Activated CD8-positive, alpha-beta T cell treated with anti-CD3 and anti-CD28 coated beads for 36 hours (primary cell): ENCODE results near the gene SERBP1. TPM values are rescaled to one million over a fixed set of nuclear protein-coding genes. Genes with fewer than 3 reads are reported as not detected.

Experiments used
- ATAC-seq: fragments of 200-7000 bp; cut with Tn5 transposase; one replicate; pipeline ENCODE4 v1.10.0; 2021; ENCODE audit warnings: mild to moderate bottlenecking, moderate library complexity
- CTCF ChIA-PET: fragments of 350-600 bp; sonication (Branson Sonifier 250); formaldehyde crosslinking; loops from one replicate; lab custom pipeline; 2021; ENCODE audit warnings: antibody characterized with exemption; lab: Charles Lee
- POLR2A ChIA-PET: fragments of 350-600 bp; sonication (Branson Sonifier 250); formaldehyde crosslinking; loops from one replicate; lab custom pipeline; 2021; ENCODE audit warnings: antibody characterized with exemption; lab: Charles Lee
- DNase-seq: peaks from one replicate; pipeline ENCODE4 v3.0.0-alpha.2; 2020
- H3K27ac Mint-ChIP-seq: one replicate; pipeline ENCODE4 v1.8.0; 2021; ENCODE audit warnings: mild to moderate bottlenecking, mixed read lengths
- H3K27me3 Mint-ChIP-seq: one replicate; pipeline ENCODE4 v1.8.0; 2021; ENCODE audit warnings: mixed read lengths
- H3K36me3 Mint-ChIP-seq: one replicate; pipeline ENCODE4 v1.8.0; 2021; ENCODE audit warnings: low read depth, mixed read lengths
- H3K4me1 Mint-ChIP-seq: one replicate; pipeline ENCODE4 v1.8.0; 2021; ENCODE audit warnings: low read depth, mixed read lengths
- H3K4me3 Mint-ChIP-seq: one replicate; pipeline ENCODE4 v1.8.0; 2021; ENCODE audit warnings: mild to moderate bottlenecking, moderate library complexity, mixed read lengths
- H3K9me3 Mint-ChIP-seq: one replicate; pipeline ENCODE4 v1.8.0; 2021; ENCODE audit warnings: mixed read lengths
- intact Hi-C: fragments of 100-400 bp; cut with micrococcal nuclease; formaldehyde crosslinking; loops from one replicate; pipeline ENCODE4 v1.10.0; 2022
- total RNA-seq, 2 experiments: library from RNA; stranded (reverse); gene quantifications; one replicate each; pipeline ENCODE4 v1.2.3, GENCODE V29; 2021
- TF ChIP-seq, protein P1 (sequence below): fragments of 200-600 bp; IDR thresholded peaks from one replicate; pipeline ENCODE4 v1.8.0; 2022; ENCODE audit warnings: antibody characterized with exemption, mild to moderate bottlenecking

Gene SERBP1
- total RNA-seq, 2 experiments from 2014 or later, result 476 to 491 TPM

DNA sequence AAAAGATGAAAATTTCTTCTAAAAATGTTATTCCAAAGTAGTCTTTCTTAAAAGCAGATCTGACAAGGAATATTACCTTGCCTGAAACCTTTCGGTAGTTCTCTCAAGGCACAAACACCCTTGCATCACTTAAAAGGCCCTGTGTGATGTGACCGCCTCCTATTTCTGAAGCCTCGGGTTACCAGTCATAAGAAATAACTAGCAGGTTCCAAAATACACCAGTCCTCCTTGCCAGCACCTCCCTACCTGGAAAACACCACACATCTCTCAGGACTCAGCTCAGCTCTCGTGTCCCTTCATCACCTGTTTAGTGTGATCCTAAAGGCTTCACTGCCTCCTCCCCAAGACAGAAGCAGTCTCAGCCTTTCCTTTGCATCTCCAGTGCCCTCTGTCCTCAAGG is 35.7 kb downstream of the SERBP1 start:
- no peaks in the 10 kb centered on the region for H3K27me3 Mint-ChIP-seq
- intact Hi-C loops, result no loop called here
- no peaks in the 10 kb centered on the region for H3K9me3 Mint-ChIP-seq
- CTCF ChIA-PET, result interaction anchor here (1.9 kb wide), 1 partner anchor 69 kb away, joined by 3 read pairs; no protein-coding TSS in a partner anchor
- ATAC-seq, result no peak
- TF ChIP-seq, protein P1, sequence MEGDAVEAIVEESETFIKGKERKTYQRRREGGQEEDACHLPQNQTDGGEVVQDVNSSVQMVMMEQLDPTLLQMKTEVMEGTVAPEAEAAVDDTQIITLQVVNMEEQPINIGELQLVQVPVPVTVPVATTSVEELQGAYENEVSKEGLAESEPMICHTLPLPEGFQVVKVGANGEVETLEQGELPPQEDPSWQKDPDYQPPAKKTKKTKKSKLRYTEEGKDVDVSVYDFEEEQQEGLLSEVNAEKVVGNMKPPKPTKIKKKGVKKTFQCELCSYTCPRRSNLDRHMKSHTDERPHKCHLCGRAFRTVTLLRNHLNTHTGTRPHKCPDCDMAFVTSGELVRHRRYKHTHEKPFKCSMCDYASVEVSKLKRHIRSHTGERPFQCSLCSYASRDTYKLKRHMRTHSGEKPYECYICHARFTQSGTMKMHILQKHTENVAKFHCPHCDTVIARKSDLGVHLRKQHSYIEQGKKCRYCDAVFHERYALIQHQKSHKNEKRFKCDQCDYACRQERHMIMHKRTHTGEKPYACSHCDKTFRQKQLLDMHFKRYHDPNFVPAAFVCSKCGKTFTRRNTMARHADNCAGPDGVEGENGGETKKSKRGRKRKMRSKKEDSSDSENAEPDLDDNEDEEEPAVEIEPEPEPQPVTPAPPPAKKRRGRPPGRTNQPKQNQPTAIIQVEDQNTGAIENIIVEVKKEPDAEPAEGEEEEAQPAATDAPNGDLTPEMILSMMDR, result no peak
- no peak overlapping the region for H3K4me3 Mint-ChIP-seq
- H3K4me1 Mint-ChIP-seq, result peaks cover 3% of the 10 kb centered on the region
- H3K36me3 Mint-ChIP-seq, result peaks cover 66% of the 10 kb centered on the region
- no peak overlapping the region for H3K27ac Mint-ChIP-seq
- no peak for DNase-seq
- POLR2A ChIA-PET, result interaction anchor here (1.0 to 1.3 kb wide), 4 partner anchors 14 to 55 kb away, joined by 3 to 4 read pairs (median 3); no protein-coding TSS in a partner anchor

GRCh38 chr1:67393737-67394136 is 36.5 kb downstream of the SERBP1 start:
- POLR2A ChIA-PET, result interaction anchor here (1.1 to 1.3 kb wide), 3 partner anchors 15 to 35 kb away, joined by 3 read pairs; no protein-coding TSS in a partner anchor
- Mint-ChIP-seq H3K9me3 (no peaks in the 10 kb centered on the region), H3K27ac (no peak overlapping the region), H3K36me3 (peaks cover 60% of the 10 kb centered on the region), H3K4me3 (no peak overlapping the region), H3K27me3 (no peaks in the 10 kb centered on the region), H3K4me1 (no peaks in the 10 kb centered on the region)
- DNase-seq, result no peak
- no peak for ATAC-seq
- CTCF ChIA-PET, result interaction anchor here (1.9 kb wide), 1 partner anchor 68 kb away, joined by 3 read pairs; no protein-coding TSS in a partner anchor
- TF ChIP-seq, protein P1, result no peak
- intact Hi-C loops, result no loop called here

- intact Hi-C loops, result no loop called here
- H3K9me3 Mint-ChIP-seq, result no peaks in the 10 kb centered on the region
- H3K4me3 Mint-ChIP-seq, result no peak overlapping the region
- H3K27ac Mint-ChIP-seq, result no peak overlapping the region
- ATAC-seq, result no peak
- peaks cover 58% of the 10 kb centered on the region for H3K36me3 Mint-ChIP-seq
- CTCF ChIA-PET, result interaction anchor here (1.9 kb wide), 1 partner anchor 68 kb away, joined by 3 read pairs; no protein-coding TSS in a partner anchor
- H3K27me3 Mint-ChIP-seq, result no peaks in the 10 kb centered on the region
- POLR2A ChIA-PET, result interaction anchor here (0.8 to 1.1 kb wide), 4 partner anchors 15 to 172 kb away, joined by 3 read pairs; no protein-coding TSS in a partner anchor
- H3K4me1 Mint-ChIP-seq, result no peaks in the 10 kb centered on the region
- DNase-seq, result no peak
- TF ChIP-seq, protein P1, result no peak
Measured at GRCh38 chr1:67393240-67393639, 37.0 kb downstream of the SERBP1 start.

DNA sequence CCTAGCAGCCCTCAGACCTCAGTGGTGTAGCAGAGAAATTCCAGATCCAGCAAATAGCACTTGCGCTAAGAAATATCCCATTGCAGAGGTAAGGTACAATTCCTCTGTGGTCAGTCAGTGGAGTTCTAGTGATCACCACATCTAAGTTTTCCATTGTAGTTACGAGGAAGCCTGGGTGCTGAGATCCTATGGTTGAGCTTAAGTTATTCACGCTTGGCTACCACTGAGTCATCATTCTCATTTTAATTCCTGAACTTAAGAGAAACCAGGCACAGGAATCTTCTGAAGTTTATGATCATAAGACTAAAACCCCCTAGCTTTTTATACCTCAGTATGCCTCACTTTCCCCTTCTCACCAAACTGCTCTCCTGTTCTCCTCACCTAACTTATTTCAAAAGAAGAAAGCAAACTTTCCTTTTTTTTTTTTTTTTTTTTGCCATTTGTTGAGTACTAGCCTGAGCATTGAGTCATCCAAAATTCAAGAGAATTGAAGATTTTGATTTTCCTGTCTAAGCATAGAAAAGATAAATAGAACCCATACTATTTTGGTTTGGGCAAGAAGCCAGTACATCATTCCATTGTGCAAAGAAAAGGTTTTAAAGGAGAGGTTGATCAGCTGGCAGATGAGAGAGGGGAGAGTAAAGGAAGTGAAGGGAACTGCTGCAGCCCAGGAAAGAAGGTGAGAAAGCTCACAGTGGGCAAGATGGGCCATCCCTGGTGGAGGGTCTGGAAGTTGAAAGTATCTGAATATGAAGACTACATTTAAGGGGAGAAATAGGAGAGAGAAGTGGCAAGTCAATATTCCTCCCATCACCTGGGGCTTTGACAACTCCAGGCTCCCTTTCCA is 39.9 kb downstream of the SERBP1 start:
- peaks cover 5% of the 10 kb centered on the region for H3K9me3 Mint-ChIP-seq
- no peak overlapping the region for H3K27ac Mint-ChIP-seq
- peaks cover 51% of the 10 kb centered on the region for H3K36me3 Mint-ChIP-seq
- no peaks in the 10 kb centered on the region for H3K27me3 Mint-ChIP-seq
- no peaks in the 10 kb centered on the region for H3K4me1 Mint-ChIP-seq
- TF ChIP-seq, protein P1, result no peak
- intact Hi-C loops, result no loop called here
- no peak overlapping the region for H3K4me3 Mint-ChIP-seq
- ChIA-PET CTCF (interaction anchor here (0.6 to 2.0 kb wide), 2 partner anchors 33 to 111 kb away, joined by 3 to 5 read pairs; no protein-coding TSS in a partner anchor), POLR2A (interaction anchor here (0.6 to 2.3 kb wide), 7 partner anchors 9 to 150 kb away, joined by 3 to 7 read pairs (median 3); no protein-coding TSS in a partner anchor)
- no peak for ATAC-seq
- no peak for DNase-seq
